SK-N-SH (cell line): ENCODE results near the gene TEX28.

Experiments
- CTCF ChIP-seq: fragments of 200-600 bp; sonication (generic); IDR thresholded peaks from 2 replicates; pipeline ENCODE4 v1.6.1; 2017; ENCODE audit warnings: antibody characterized with exemption, mild to moderate bottlenecking, moderate library complexity
- EP300 ChIP-seq, 2 experiments: IDR thresholded peaks; 2 replicates each; pipeline versions ENCODE4 v1.4.0 to v1.6.1; 2012; ENCODE audit warnings: borderline replicate concordance in 1 of 2, low read depth in 1 of 2, low read length in 1 of 2
- FOXJ3 ChIP-seq: sonication (generic); formaldehyde crosslinking; IDR thresholded peaks from 2 replicates; pipeline ENCODE4 v1.5.1; 2020; ENCODE audit warnings: mild to moderate bottlenecking, missing genetic modification reagents
- FOXM1 ChIP-seq: IDR thresholded peaks from 2 replicates; pipeline ENCODE4 v1.4.0; 2012; ENCODE audit warnings: low read depth, mild to moderate bottlenecking
- MAX ChIP-seq: IDR thresholded peaks from 2 replicates; pipeline ENCODE4 v1.4.0; 2012; ENCODE audit warnings: low read depth
- PBX3 ChIP-seq: IDR thresholded peaks from 2 replicates; pipeline ENCODE4; 2012
- POLR2AphosphoS5 ChIP-seq: IDR thresholded peaks from 2 replicates; pipeline ENCODE4 v1.6.1; 2012; ENCODE audit warnings: low read depth, low read length
- RCOR1 ChIP-seq: fragments of 150-350 bp; IDR thresholded peaks from 2 replicates; pipeline ENCODE4 v1.6.1; 2017; ENCODE audit warnings: antibody characterized with exemption, low read length
- RFX5 ChIP-seq: IDR thresholded peaks from 2 replicates; pipeline ENCODE4 v1.6.1; 2012; ENCODE audit warnings: mild to moderate bottlenecking, improper control_type of control experiment, low read length
- SMC3 ChIP-seq: IDR thresholded peaks from 2 replicates; pipeline ENCODE4 v1.6.1; 2012; ENCODE audit warnings: low read depth, low read length, improper control_type of control experiment
- USF2 ChIP-seq: fragments of 150-350 bp; IDR thresholded peaks from 2 replicates; pipeline ENCODE4 v1.6.1; 2017; ENCODE audit warnings: antibody characterized with exemption, low read length, low read depth, borderline replicate concordance

DNA sequence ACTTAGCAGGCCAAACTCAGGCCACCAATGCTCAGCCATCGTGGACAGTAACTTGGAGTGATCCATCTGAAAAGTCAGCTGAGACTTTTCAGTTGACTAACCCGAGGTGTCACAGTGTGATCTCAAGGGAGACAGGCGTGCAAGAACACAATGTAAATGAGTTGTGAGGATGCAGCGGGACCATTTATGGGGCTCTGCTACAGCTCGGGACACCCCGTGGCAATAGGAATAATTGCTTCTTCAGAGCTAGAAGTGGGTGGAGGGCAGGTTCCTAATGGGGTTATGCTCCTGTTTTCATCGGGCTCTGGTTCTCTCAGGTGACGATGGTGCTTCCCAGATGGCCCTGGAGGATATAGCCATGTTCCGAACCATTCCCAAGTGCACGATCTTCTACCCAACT lies 28.0 kb upstream of the TEX28 start:
- TF ChIP-seq FOXM1: no peak
- TF ChIP-seq EP300 (IDR thresholded peaks at IDR 0.05; ENCODE audit: borderline replicate concordance in 1 of 2, low read depth in 1 of 2, low read length in 1 of 2): no peak
- TF ChIP-seq RCOR1: no peak
- TF ChIP-seq CTCF: no peak
- no peak for TF ChIP-seq USF2
- TF ChIP-seq FOXJ3 (CRISPR knock-in tag): no peak
- TF ChIP-seq PBX3: no peak
- no peak for TF ChIP-seq POLR2AphosphoS5
- no peak for TF ChIP-seq SMC3
- TF ChIP-seq MAX: no peak
- no peak for TF ChIP-seq RFX5
